H1 (cell line): ENCODE data around the gene ANGPTL5. TPM values are rescaled to one million over a fixed set of nuclear protein-coding genes. Genes with fewer than 3 reads are reported as not detected.

Source experiments
- CTCF ChIA-PET: fragments of 300-600 bp; sonication (Branson Sonifier 250); formaldehyde crosslinking; loops from one replicate; lab custom pipeline; 2021; ENCODE audit not compliant: partially characterized antibody; lab: Charles Lee
- POLR2A ChIA-PET: fragments of 300-600 bp; sonication (Branson Sonifier 250); formaldehyde crosslinking; loops from one replicate; lab custom pipeline; 2021; ENCODE audit warnings: inconsistent platforms; ENCODE audit not compliant: partially characterized antibody; lab: Charles Lee
- DNase-seq, 2 experiments: peaks; one replicate each; pipeline versions ENCODE4 v3.0.0 to v3.0.0-alpha.2; 2010 to 2022; ENCODE audit warnings: low spot score in 2 of 2, low read depth in 1 of 2, mixed read lengths in 1 of 2
- FAIRE-seq: peaks from 2 replicates; lab custom pipeline; 2011; peaks lifted over from hg19 to GRCh38; lab: Jason Lieb, UNC
- H2AFZ ChIP-seq: 2 replicates; pipeline ENCODE4 v1.8.1; 2012; ENCODE audit warnings: low read length, inconsistent platforms
- H2AK5ac ChIP-seq: 2 replicates; pipeline ENCODE4 v1.6.1; 2013; ENCODE audit warnings: low read depth, low read length
- H2BK120ac ChIP-seq: replicated peaks from 2 replicates; pipeline ENCODE3; 2013; ENCODE audit warnings: low read depth, low read length, inconsistent platforms
- H2BK12ac ChIP-seq: 2 replicates; pipeline ENCODE4 v1.6.1; 2013; ENCODE audit warnings: low read depth, low read length
- H2BK15ac ChIP-seq: 2 replicates; pipeline ENCODE4 v1.6.1; 2013; ENCODE audit warnings: low read length
- H2BK20ac ChIP-seq: 2 replicates; pipeline ENCODE4 v1.6.1; 2013; ENCODE audit warnings: low read length
- H2BK5ac ChIP-seq: 2 replicates; pipeline ENCODE4 v1.6.1; 2013; ENCODE audit warnings: low read depth, low read length
- H3K14ac ChIP-seq: 2 replicates; pipeline ENCODE4 v1.6.1; 2013; ENCODE audit warnings: inconsistent platforms; ENCODE audit not compliant: insufficient read length
- H3K18ac ChIP-seq: 2 replicates; pipeline ENCODE4 v1.6.1; 2013; ENCODE audit warnings: low read length; ENCODE audit errors: extremely low read depth
- H3K23ac ChIP-seq: 2 replicates; pipeline ENCODE4 v1.6.1; 2013; ENCODE audit warnings: inconsistent platforms; ENCODE audit not compliant: insufficient read length
- H3K23me2 ChIP-seq: 2 replicates; pipeline ENCODE4 v1.6.1; 2013; ENCODE audit warnings: low read depth, low read length
- H3K27ac ChIP-seq: 2 replicates; pipeline ENCODE4 v1.6.1; 2011; ENCODE audit warnings: low read depth, low read length, inconsistent platforms
- H3K27me3 ChIP-seq, 4 experiments: replicated peaks in 1 of 4; 1 replicate in 1 of 4; 2 replicates in 3 of 4; pipeline versions ENCODE4 v1.6.1 to v1.8.1; 2011 to 2013; ENCODE audit warnings: low read length in 3 of 4, mild to moderate bottlenecking in 3 of 4, inconsistent platforms in 2 of 4, mixed read lengths in 2 of 4, moderate library complexity in 1 of 4; ENCODE audit not compliant: control insufficient read depth in 3 of 4, insufficient read depth in 3 of 4; ENCODE audit errors: extremely low read depth in 1 of 4
- H3K36me3 ChIP-seq, 4 experiments: 2 replicates each; pipeline versions ENCODE4 v1.6.1 to v1.8.1; 2011 to 2013; ENCODE audit warnings: mild to moderate bottlenecking in 4 of 4, low read length in 3 of 4, moderate library complexity in 2 of 4, control low read depth in 1 of 4, inconsistent platforms in 1 of 4; ENCODE audit not compliant: insufficient read depth in 4 of 4, control insufficient read depth in 2 of 4
- H3K4ac ChIP-seq: replicated peaks from 2 replicates; pipeline ENCODE3; 2013; ENCODE audit warnings: low read length, low read depth, mixed read lengths, inconsistent platforms; ENCODE audit not compliant: insufficient read length
- H3K4me1 ChIP-seq, 4 experiments: replicated peaks in 1 of 4; 1 replicate in 1 of 4; 2 replicates in 3 of 4; pipeline versions ENCODE4 v1.6.1 to v1.8.1; 2011 to 2013; ENCODE audit warnings: low read length in 3 of 4, inconsistent platforms in 2 of 4, mixed read lengths in 1 of 4; ENCODE audit not compliant: insufficient read depth in 4 of 4, control insufficient read depth in 3 of 4
- H3K4me2 ChIP-seq, 2 experiments: 2 replicates each; pipeline versions ENCODE4 v1.6.1 to v1.8.1; 2011 to 2013; ENCODE audit warnings: low read depth in 2 of 2, low read length in 2 of 2, control low read depth in 1 of 2, inconsistent platforms in 1 of 2, mild to moderate bottlenecking in 1 of 2; ENCODE audit not compliant: insufficient read depth in 1 of 2
- H3K4me3 ChIP-seq, 4 experiments: fragments of 200-600, 300-600 bp in 1 of 4; sonication (generic), shearing (Covaris generic), sonication (Bioruptor Twin) in 1 of 4; 2 replicates each; pipeline versions ENCODE4 v1.5.1 to v1.8.1; 2011 to 2016; ENCODE audit warnings: low read length in 4 of 4, low read depth in 3 of 4, control low read depth in 2 of 4, inconsistent platforms in 2 of 4, mild to moderate bottlenecking in 2 of 4, mixed read lengths in 1 of 4, moderate library complexity in 1 of 4; ENCODE audit not compliant: insufficient read depth in 2 of 4; ENCODE audit errors: extremely low read depth in 1 of 4
- H3K56ac ChIP-seq: replicated peaks from 2 replicates; pipeline ENCODE3; 2013; ENCODE audit warnings: low read depth, mild to moderate bottlenecking, mixed read lengths, low read length, inconsistent platforms; ENCODE audit not compliant: insufficient read length
- H3K79me1 ChIP-seq: 2 replicates; pipeline ENCODE4 v1.6.1; 2013; ENCODE audit warnings: low read depth, low read length, control low read depth
- H3K79me2 ChIP-seq, 2 experiments: 2 replicates each; pipeline versions ENCODE4 v1.6.1 to v1.8.1; 2012 to 2013; ENCODE audit warnings: low read length in 2 of 2, mild to moderate bottlenecking in 2 of 2, inconsistent platforms in 1 of 2; ENCODE audit not compliant: insufficient read depth in 2 of 2, control insufficient read depth in 1 of 2
- H3K9ac ChIP-seq, 4 experiments: replicated peaks in 1 of 4; 1 replicate in 1 of 4; 2 replicates in 3 of 4; pipeline versions ENCODE4 v1.6.1 to v1.8.1; 2011 to 2013; ENCODE audit warnings: low read depth in 3 of 4, low read length in 3 of 4, control low read depth in 2 of 4, mild to moderate bottlenecking in 2 of 4, moderate library complexity in 2 of 4, inconsistent platforms in 1 of 4; ENCODE audit errors: extremely low read depth in 1 of 4
- H3K9me3 ChIP-seq, 2 experiments: 2 replicates each; pipeline versions ENCODE4 v1.6.1 to v1.8.1; 2012 to 2013; ENCODE audit warnings: mild to moderate bottlenecking in 2 of 2, moderate library complexity in 2 of 2, control low read depth in 1 of 2, inconsistent platforms in 1 of 2, low read depth in 1 of 2, low read length in 1 of 2, mixed read lengths in 1 of 2; ENCODE audit not compliant: insufficient read depth in 2 of 2
- H4K20me1 ChIP-seq, 2 experiments: replicated peaks in 1 of 2; 2 replicates each; pipeline versions ENCODE3 to v1.8.1; 2011 to 2013; ENCODE audit warnings: inconsistent platforms in 2 of 2, low read length in 2 of 2, mild to moderate bottlenecking in 1 of 2; ENCODE audit not compliant: insufficient read depth in 2 of 2, control insufficient read depth in 1 of 2
- H4K5ac ChIP-seq: 2 replicates; pipeline ENCODE4 v1.6.1; 2013; ENCODE audit warnings: low read length, low read depth, mixed read lengths, inconsistent platforms; ENCODE audit not compliant: insufficient read length
- H4K8ac ChIP-seq: 2 replicates; pipeline ENCODE4 v1.8.0; 2013; ENCODE audit warnings: mild to moderate bottlenecking, moderate library complexity, low read length, inconsistent platforms; ENCODE audit not compliant: insufficient read depth; ENCODE audit errors: extremely low read depth
- H4K91ac ChIP-seq: replicated peaks from 2 replicates; pipeline ENCODE3; 2013; ENCODE audit warnings: low read length, mixed read lengths, inconsistent platforms; ENCODE audit not compliant: insufficient read length
- ATF3 ChIP-seq: IDR thresholded peaks from 2 replicates; pipeline ENCODE4 v1.6.1; 2011; ENCODE audit warnings: low read depth, mild to moderate bottlenecking, low read length; ENCODE audit not compliant: insufficient read depth
- BACH1 ChIP-seq: IDR thresholded peaks from 2 replicates; pipeline ENCODE4 v1.6.1; 2012; ENCODE audit warnings: low read length, improper control_type of control experiment
- CBX5 ChIP-seq: fragments of 300-800, 300-1000 bp; sonication (generic); IDR thresholded peaks from 2 replicates; pipeline ENCODE4 v1.7.1; 2016; ENCODE audit warnings: antibody characterized with exemption, low read length, low read depth
- CBX8 ChIP-seq: fragments of 300-800, 300-1000 bp; sonication (generic); IDR thresholded peaks from 2 replicates; pipeline ENCODE4 v1.7.1; 2016; ENCODE audit warnings: low read depth, low read length, borderline replicate concordance
- CHD1 ChIP-seq: IDR thresholded peaks from 2 replicates; pipeline ENCODE4 v1.6.1; 2012; ENCODE audit warnings: low read depth, low read length, improper control_type of control experiment
- CHD2 ChIP-seq: IDR thresholded peaks from 2 replicates; pipeline ENCODE4 v1.6.1; 2012; ENCODE audit warnings: low read length, improper control_type of control experiment
- EGR1 ChIP-seq: IDR thresholded peaks from 2 replicates; pipeline ENCODE4 v1.6.1; 2011; ENCODE audit warnings: low read depth, low read length, borderline replicate concordance
- NANOG ChIP-seq: IDR thresholded peaks from 2 replicates; pipeline ENCODE4 v1.6.1; 2011; ENCODE audit warnings: low read length, low read depth, mild to moderate bottlenecking, inconsistent platforms; ENCODE audit not compliant: insufficient read depth, poor library complexity, severe bottlenecking
- NRF1 ChIP-seq: IDR thresholded peaks from 2 replicates; pipeline ENCODE4 v1.6.1; 2011; ENCODE audit warnings: mild to moderate bottlenecking, low read depth, low read length, improper control_type of control experiment
- SAP30 ChIP-seq: fragments of 300-600 bp; sonication (generic); IDR thresholded peaks from 2 replicates; pipeline ENCODE4 v1.7.1; 2012; ENCODE audit warnings: low read length, moderate library complexity, mild to moderate bottlenecking, inconsistent platforms; ENCODE audit not compliant: insufficient read depth, insufficient replicate concordance
- SUZ12 ChIP-seq: fragments of 200-600 bp; sonication (generic); IDR thresholded peaks from 2 replicates; pipeline ENCODE4 v1.6.1; 2012; ENCODE audit warnings: mild to moderate bottlenecking, inconsistent platforms, low read length, moderate library complexity, mixed read lengths
- ZNF274 ChIP-seq: IDR thresholded peaks from 2 replicates; pipeline ENCODE4 v1.7.0; 2012; ENCODE audit warnings: low read length, borderline replicate concordance; ENCODE audit errors: extremely low read depth
- WGBS, 2 experiments: shearing (Covaris generic) in 1 of 2; methylation state at CpG; one replicate each; pipeline versions ENCODE4 v1.1.6 to v1.1.7; 2013 to 2015; ENCODE audit warnings: low lambda C conversion rate in 2 of 2, mixed read lengths in 2 of 2, inconsistent platforms in 1 of 2, low coverage in 1 of 2, missing lambda C conversion rate in 1 of 2; ENCODE audit not compliant: insufficient replicate concordance in 2 of 2, insufficient coverage in 1 of 2, insufficient read length in 1 of 2; ENCODE audit errors: extremely low coverage in 1 of 2, missing lambda C conversion rate in 1 of 2; 5-methylcytosine and 5-hydroxymethylcytosine counted together
- polyA plus RNA-seq, 7 experiments: library from polyadenylated mRNA; depleted of rRNA in 3 of 7; stranded (reverse) in 5 of 7; unstranded in 2 of 7; fragments of >200 nt in 5 of 7; fragments of 200-250 nt in 2 of 7; gene quantifications; 1 replicate in 5 of 7; 2 replicates in 1 of 7; 4 replicates in 1 of 7; pipeline versions ENCODE4 v1.2.1 to v1.2.3, GENCODE V29; 2011 to 2013; ENCODE audit warnings: missing spikeins in 2 of 7, mixed read lengths in 2 of 7
- total RNA-seq: library from RNA; stranded (reverse); fragmentation: NEBNext Ultra II Directional; extraction: Animal tissue kit (Norgen Biotek cat#: 25700); gene quantifications from 2 replicates; pipeline ENCODE4 v1.2.1, GENCODE V29; 2021

Gene ANGPTL5
- total and polyA plus RNA-seq, 2 of the 8 experiments (the other 6 are each of a cell fraction or from before 2014, with no cell fraction given) = not detected

- Histone ChIP-seq H3K4me1 (no peaks in the 10 kb centered on the region), H4K5ac (no peak overlapping the region), H2BK15ac (no peak overlapping the region), H2AK5ac (no peak overlapping the region), H3K18ac (no peak overlapping the region), H3K14ac (no peak overlapping the region), H3K9me3 (no peaks in the 10 kb centered on the region), H3K4me3 (no peak overlapping the region), H3K79me1 (no peaks in the 10 kb centered on the region), H3K56ac (no peak overlapping the region), H4K20me1 (no peaks in the 10 kb centered on the region), H3K9ac (no peak overlapping the region), H2BK120ac (no peak overlapping the region), H3K27ac (no peak overlapping the region), H3K36me3 (no peaks in the 10 kb centered on the region), H2BK12ac (no peak overlapping the region), H3K23me2 (no peaks in the 10 kb centered on the region), H3K23ac (no peak overlapping the region), H3K27me3 (no peaks in the 10 kb centered on the region), H3K4ac (no peak overlapping the region), H2BK20ac (no peak overlapping the region), H4K8ac (no peak overlapping the region), H2BK5ac (no peak overlapping the region), H3K79me2 (no peaks in the 10 kb centered on the region), H3K4me2 (no peak overlapping the region), H2AFZ (no peak overlapping the region), H4K91ac (no peak overlapping the region)
- no peak for TF ChIP-seq CBX8
- TF ChIP-seq ATF3 = no peak
- TF ChIP-seq NRF1 = no peak
- TF ChIP-seq SUZ12 = no peak
- no peak for TF ChIP-seq CBX5
- TF ChIP-seq CHD1 = no peak
- no peak for TF ChIP-seq CHD2
- no peak for TF ChIP-seq NANOG
- no peak for TF ChIP-seq EGR1
- TF ChIP-seq ZNF274 = no peak
- TF ChIP-seq SAP30 = no peak
- TF ChIP-seq BACH1 = no peak
- ChIA-PET POLR2A (no interaction called here), CTCF (interaction anchor here (6.8 kb wide), 1 partner anchor 11 kb away, joined by 49 read pairs; no protein-coding TSS in a partner anchor)
- 90% methylated on average over 6 of the region's 6 CpGs; no CpG with 5 or more reads in 1 of the 2 experiments for WGBS, 2 experiments
- DNase-seq = no peak
- no peak for FAIRE-seq
Observed at GRCh38 chr11:101872171-101872882, 44.0 kb downstream of the ANGPTL5 start.
